Measurements from ENCODE around the gene IGFBP6.

The IGFBP6 gene

DNA sequence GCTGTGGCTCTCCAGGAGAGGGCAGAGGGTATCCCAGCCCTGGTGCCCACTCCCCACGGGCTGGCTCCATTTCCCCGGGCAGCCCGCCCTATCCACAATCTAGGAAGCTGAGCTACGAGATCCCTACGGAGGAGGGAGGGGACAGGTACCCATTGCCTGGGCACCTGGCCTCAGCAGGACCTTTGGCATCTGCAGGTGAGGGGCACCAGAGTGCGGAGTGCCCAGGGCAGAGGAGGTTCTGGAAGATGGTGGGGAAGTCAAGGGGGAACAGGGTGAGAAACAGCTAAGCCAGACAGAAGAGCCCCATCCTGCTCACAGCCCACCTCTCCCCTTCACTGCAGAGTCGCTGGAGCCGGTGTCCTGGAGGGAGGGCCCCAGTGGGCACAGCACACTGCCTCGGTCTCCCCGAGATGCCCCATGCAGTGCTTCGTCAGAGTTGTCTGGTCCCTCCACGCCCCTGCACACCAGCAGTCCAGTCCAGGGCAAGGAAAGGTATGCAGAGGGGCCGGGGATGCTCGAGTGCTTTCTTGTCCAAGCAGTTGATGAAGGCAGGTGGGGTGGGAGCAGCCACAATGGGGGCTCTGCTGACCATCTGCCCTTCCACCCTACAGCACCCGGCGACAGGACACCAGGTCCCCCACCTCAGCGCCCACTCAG is 37.3 kb upstream of the IGFBP6 start:
- DNase-seq = no peak

DNA sequence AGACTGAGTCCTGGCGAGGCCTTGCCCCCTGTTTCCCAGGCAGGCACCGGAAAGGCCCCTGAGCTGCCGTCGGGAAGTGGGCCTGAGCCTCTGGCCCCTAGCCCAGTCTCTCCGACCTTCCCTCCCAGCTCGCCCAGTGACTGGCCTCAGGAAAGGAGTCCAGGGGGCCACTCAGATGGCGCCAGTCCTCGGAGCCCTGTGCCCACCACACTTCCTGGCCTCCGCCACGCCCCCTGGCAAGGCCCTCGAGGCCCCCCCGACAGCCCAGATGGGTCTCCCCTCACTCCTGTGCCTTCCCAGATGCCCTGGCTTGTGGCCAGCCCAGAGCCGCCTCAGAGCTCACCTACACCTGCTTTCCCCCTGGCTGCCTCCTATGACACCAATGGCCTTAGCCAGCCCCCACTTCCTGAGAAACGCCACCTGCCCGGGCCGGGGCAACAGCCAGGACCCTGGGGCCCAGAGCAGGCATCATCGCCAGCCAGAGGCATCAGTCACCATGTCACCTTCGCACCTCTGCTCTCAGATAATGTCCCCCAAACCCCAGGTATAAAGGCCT is 36.7 kb upstream of the IGFBP6 start:
- DNase-seq = no peak

DNA sequence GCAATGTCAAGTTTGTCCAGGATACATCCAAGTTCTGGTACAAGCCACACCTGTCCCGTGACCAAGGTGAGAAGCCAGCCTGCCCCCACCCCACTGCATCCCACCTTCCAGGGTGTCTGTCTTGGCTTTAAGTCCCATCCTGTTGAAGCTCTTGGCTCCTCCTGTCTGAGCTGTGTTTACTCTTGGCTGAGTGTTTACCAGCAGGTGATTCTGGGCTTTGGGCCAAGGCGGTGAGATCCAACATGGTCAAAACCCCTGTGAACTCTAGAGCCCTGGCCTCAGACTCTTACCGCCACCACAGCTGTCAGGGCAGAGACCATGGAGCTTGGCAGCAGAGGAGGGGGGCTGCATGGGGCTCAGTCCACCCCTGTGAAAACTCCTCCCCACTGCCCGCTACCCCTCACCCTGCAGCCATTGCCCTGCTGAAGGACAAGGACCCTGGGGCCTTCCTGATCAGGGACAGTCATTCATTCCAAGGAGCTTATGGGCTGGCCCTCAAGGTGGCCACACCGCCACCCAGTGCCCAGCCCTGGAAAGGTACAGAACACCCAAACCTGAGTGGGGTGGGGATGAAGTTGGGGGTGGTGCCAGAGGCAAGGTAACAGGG is 36.0 kb upstream of the IGFBP6 start:
- DNase-seq = no peak

DNA sequence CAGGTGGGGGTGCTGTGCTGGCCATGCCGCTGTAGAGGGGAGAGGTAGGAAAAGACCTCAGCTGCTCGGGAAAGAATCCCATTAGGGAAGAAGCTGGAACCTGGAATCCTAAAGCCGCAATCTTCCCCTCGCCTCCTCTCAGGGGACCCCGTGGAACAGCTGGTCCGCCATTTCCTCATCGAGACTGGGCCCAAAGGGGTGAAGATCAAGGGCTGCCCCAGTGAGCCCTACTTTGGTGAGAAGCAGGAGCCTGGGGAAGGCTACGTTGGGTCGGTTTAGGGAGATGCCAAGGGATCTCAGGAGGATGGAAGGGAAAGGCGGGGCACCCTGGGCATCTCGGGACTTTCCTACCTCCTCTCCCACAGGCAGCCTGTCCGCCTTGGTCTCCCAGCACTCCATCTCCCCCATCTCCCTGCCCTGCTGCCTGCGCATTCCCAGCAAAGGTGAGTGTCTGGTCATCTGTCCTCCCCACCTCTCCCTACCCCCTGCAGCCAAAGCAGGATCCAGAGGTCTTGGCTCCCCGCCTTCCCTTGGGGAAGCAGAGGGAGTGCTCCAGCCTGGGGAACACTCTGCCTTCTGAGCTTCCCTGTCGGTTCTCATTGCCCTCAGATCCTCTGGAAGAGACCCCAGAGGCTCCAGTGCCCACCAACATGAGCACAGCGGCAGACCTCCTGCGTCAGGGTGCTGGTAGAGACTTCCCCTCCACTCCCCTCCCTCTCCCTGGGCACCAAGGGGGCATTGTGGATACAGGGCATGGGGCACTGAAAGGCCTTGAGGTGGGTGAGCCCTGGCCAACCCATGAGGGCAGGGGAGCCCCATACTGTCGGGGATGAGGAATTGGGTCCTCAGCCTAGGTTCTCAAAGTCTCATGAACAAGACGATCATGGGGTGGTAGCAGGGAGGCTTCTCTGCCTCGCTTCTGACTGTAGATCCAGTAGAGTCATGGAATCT is 35.2 kb upstream of the IGFBP6 start:
- DNase-seq = no peak

DNA sequence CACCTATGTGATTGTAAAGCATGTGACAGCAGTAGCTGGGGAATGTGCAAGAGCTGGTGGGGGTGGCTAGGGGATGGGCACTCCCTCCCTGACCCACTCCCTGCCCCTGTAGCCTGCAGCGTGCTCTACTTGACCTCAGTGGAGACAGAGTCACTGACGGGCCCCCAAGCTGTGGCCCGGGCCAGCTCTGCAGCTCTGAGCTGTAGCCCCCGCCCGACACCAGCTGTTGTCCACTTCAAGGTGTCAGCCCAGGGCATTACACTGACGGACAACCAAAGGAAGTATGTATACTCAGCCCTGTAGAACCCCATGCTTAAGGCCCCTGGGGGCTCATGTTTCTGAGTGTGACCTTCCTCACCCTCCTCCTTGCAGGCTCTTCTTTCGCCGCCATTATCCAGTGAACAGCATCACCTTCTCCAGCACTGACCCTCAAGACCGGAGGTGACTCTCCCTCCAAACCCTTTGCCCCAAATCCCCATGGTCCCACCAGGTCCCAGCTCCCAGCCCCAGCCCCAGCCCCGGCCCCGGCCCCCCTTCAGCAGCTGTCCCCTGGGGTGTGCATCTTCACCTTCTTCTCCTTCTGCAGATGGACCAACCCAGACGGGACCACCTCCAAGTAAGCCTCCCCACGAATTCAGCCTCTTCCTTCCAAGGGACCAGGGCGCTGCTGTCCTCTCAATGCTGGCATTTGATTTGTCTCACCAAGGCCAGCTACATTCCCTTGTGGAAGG is 34.3 kb upstream of the IGFBP6 start:
- DNase-seq = no peak

DNA sequence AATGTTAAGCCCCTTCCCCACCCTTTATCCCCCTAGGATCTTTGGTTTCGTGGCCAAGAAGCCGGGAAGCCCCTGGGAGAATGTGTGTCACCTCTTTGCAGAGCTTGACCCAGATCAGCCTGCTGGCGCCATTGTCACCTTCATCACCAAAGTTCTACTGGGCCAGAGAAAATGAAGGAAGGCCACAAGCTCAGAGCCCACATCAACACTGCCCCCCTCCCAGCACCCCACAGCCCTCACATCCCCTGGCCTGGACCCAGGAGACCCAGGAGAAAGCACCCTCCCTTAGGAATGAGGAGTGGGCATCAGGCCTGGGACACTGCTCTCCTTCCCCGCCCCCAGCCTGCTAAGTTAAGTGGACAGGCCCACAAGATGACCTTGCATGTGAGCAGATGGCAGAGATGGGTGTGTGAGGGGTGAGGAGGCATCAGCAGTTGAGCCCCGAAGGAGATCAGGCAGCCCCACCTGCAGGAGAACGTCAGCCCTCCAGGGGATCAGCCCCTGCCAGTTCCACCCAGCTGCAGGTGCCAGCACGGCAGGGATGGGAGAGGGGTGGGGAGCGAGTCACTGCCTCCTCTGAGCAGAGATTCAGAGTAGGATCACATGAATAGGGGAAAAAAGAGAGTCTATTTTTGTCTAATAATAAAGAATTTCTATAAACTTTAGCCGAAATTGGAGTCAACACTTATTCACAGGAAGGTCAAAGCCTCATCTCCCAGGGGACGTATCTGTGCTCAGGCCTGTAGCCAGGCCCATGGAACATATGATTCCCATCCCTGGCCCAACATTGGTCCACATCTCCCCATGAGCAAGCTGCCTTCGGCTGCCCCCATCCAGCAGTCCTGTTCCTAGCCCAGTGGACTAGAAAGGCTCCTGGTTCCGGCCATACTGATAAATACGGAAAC is 33.5 kb upstream of the IGFBP6 start:
- DNase-seq = no peak

DNA sequence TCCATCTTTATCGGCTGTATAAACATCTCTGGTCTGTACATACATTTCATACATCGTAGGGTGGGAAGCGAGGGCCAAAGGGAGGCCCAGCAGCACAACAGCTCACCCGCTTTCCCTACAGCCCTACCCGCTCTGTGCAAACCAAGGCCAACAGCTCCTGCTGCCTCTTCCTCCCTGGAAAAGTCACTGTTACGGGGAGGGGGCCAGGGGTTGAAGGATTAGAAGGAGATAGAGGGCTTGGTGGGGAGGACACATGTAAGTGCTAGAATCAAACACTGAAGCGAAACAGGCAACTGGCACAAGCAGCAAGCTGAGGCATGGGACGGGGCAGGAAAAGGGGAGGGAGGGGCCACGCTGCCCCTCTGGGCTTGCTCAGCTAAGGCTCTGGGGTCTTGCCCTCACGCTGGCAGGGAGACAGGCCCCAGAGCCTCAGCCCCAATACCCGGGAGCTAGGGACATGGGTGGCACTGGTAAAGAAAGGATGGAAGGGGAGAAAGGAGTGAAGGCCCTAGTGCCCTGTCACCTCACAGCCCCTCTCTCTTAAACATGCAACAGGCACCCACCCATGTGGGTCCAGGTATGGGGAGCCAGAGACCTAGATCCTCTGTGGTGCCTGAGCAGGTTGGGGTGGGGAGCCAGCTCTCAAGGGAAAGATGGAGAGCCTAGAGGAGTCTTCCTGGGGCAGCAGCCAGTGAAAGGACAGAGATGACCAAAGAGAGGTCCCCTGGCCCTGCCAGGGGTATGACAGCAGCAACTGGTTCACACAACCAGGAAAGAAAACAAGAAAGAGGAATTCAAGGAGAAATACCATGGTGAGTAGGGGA is 32.6 kb upstream of the IGFBP6 start:
- no peak for DNase-seq

DNA sequence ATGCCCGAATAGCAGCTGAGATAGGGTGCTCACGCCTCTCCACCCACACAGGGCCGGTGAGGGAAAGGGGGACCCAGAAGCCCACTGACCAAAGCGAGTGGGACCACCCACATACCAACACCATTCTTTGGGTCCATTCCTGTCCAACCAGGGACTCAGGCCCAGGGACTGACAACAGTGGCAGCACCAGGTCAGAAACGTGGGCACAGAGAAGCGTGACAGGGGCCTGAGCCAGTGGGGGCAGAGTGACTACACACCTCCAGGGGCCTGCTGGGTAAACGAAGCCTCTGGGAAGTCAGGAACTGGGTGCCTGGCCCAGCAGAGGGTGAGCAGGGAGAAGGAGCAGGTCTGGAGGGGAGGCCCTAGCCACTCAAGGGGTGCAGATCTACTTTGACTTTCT is 32.0 kb upstream of the IGFBP6 start:
- no peak for DNase-seq

DNA sequence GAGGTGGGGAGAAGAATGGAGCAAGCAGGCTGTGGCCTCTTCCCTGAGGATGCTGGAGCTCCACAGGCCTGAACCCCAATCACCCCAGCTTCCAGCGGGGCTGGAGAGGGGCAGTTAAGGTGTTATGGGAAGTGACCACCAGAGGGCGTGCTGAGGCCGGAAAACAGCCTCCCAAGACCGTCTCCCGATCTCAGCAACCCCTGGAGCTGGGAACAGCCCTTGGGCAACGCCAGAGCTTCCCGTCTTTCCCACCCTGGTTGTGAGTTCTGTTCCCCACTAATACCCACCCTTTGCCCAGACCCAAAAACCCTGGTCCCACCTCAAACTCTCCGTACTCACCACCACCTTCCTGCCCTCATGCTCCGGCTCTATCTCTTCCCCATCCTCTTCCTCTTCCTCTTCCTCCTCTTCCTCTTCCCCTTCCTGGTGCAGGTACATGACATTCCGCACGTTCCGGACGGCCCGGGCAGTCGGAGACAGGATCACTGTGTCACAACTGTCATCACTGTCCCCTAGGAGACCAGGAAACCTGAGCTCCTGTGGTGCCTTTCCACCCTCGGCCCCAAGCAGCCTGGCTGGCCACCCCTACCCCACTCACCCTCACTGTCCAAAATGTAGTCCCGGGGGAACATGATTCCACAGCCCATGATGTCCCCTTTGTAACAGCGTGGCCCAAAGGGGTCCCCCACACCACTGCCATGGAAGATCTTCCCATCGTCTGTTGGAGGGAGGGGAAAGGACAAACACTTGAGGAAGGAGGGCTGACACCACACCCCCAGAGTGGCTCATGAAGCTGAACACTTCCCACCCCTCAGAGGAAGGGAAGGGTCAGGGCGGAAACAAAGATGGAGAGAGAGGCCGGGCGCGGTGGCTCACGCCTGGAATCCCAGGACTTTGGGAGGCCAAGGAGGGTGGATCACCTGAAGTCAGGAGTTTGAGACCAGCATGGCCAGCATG is 31.2 kb upstream of the IGFBP6 start:
- peak; percentile 66 for DNase-seq

DNA sequence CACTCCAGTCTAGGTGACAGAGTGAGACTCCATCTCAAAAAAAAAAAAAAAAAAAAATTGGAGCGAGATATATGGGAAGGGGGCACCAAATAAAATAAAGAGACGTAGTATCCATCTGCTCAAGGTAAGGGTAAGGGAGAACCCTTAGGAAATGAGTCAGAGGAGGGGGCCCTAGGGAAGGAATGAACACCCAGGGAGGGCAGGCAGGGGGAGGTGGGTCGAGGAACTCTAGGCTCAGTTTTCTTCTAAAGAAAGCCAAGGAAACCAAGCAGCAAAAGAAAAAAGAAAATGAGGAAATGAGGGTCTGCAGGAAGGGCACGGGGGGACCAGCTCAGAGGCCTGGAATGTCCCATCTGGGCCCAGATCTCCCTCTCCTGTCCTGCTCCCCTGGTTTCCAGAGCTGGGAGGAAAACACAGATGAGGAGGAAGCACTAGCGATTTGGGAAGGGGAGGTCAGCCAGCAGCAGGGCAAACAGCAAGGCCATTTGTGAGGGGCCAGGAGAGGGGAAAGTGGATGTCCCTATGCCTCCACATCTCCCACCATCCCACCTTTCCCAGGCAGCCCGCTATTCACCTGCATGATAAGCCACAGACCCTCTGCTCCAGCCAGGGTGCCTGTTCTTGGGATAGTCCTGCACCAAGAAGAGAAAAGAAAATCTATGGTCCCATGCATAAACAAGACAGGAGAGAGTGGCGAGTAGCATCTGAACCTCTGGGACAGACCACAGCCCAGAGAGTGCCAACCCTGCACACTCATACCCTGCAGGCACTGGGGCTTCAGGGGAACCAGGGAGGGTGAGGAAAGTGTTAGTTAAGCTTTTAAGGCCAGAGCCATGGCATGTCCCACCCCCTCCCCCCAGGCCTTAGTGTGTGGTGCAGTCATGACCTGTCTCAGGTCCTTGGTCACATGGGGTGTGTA is 30.1 kb upstream of the IGFBP6 start:
- no peak for DNase-seq

DNA sequence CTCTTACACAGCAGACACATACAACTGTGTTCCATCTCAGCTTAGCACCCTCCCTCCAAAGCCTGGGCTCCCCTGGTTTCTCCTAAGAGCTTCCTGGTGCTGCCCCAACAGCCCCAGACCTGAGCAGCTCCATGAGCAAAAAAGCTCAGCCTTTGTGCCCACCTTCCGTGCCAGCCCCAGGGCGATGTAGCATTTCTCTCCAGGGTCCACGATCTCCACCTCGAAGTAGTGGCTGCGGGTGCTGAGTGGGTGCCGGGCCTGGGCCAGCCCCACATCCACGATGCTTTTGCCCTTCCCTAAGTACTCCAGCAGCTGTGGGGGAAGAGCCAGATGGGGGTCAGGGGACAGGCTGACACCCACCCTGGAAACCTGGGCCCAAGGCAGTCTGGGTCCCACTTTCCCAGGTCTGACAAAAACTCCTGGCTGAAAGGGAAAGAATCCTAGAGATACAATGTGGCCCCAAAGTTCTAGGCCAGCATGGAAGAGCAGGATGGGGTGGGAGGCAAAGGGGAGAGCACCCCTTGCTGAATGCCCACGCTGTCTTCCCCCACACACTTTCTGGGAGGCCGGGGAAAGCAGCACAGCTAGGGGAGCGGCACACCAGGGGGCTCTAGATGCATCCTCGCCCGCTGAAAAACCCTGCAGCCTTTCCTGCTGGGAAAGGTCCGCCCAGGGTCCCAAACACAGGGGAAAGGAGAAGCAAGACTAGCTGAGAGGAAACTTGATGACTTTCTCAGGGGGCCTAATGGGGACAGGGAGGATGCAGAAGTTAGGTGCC is 29.3 kb upstream of the IGFBP6 start:
- no peak for DNase-seq

DNA sequence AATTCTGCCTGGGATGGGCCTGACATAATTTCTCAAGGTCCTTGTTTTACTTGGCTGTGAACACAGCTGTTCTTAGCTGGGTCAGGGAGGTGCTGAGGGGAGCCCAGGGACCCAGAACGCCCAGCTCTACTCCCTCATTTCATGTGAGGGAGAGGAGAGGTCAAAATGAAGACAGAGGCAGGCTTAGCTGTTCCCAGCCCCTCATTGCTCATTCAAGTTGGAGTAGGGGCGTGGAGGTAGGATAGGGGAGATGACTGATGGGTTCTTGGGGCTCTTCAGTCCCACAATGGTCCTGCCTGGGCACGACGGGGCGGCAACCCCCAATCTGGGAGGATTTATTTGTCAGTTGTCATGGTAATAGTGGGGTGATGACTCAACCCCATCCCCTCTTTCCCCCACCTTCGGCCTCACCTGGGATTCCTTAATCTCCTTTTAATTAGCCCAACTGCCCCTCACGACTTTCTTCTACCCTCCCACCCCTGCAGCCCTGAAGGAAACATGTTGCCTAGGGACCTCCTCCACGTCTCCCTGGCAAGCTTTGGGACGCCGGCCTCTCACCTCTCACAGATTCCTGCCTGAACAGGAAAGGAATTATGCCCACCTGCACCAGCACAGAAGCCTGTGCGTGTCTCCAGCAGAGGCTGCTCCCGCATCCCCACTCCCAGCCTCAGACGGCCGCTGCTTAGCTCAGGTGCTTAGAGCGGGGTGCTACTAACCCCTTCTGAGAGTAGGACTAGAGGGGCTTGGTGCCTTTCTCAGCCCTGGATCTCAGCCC is 28.5 kb upstream of the IGFBP6 start:
- no peak for DNase-seq

DNA sequence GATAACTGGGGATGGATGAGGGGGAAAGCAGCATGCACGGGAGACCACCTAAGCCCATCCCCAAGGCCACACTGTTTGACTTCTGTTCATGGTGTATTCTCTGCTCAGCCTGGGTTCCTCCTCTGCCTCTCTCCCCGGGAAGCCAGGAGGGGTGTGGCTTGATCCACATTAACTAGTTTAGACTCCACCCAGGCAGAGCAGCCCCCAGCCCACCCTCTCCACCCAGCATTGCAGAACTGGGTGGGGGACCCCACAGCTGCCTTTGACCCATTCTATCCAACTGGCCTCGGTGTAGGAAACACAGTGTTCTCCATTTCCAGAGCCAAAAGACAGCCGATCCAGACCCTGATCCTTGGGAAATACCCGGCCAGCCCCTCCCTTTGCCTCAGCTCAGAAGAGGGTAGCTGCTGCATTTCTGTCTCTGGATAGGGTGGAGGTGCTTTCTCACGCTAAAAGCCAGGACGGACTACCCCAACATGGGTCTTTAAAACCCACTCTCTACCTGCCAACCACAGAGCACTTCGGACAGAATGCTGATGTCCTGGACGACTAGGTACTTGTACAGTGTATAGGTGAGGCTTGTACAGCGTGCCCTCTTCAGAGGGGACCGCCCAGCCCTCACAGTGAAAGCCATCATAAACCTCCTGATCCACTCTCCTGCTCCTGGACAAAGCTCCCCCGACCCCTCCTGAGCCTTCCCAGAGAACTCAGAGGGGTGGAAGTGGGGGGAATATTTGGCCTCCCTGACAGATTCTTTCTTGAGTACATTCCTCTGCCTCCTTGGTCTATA is 27.7 kb upstream of the IGFBP6 start:
- no peak for DNase-seq

DNA sequence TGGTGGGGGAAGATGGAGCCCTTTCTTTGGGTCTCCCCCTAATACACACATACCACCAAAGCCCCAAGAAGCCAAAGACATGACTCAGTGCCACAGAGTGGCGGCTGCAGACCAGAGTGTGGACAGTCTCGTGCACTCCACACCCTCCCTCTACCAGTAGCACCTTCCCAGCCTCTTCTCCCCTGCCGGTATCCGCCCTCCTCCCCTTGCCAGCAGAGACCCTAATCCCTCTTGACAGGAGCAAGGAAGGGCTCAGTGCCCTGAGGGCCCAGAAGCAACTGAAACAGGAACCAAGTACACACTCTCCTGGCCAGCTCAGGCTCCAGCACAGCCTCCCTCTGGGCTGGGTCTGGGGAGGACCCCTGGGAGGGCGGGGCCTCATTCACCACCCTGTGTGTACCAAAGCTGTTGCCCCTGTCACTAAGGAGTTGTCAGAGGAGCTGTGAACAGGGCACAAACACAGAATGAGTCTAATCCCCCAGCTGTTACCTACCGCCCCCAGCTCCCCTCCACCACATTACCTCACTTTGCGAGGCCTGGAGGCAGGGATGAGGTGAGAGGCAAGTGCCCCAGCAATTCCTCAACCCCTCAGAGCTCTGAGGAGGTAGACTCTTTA is 26.5 kb upstream of the IGFBP6 start:
- DNase-seq = no peak

Data from activated gamma-delta T cell treated with Interleukin-2 at 50 U/mL for 16 hours (primary cell).